NOMO-1 treated with dmso at 0.1 percent for 144 hours (cell line): ENCODE results near the gene SYNRG.
A peak's percentile ranks its signal among the peaks of the same experiment; 100 is the strongest.
"Not testable (repeated sequence)": the region's sequence is repeated elsewhere in the genome, so short reads cannot be mapped to it uniquely, and the experiment has no call there.

Experiments used
- DNase-seq: peaks from one replicate; lab custom pipeline; 2025; ENCODE audit not compliant: unreplicated experiment; lab: John Stamatoyannopoulos, UW

Gene SYNRG, protein sequence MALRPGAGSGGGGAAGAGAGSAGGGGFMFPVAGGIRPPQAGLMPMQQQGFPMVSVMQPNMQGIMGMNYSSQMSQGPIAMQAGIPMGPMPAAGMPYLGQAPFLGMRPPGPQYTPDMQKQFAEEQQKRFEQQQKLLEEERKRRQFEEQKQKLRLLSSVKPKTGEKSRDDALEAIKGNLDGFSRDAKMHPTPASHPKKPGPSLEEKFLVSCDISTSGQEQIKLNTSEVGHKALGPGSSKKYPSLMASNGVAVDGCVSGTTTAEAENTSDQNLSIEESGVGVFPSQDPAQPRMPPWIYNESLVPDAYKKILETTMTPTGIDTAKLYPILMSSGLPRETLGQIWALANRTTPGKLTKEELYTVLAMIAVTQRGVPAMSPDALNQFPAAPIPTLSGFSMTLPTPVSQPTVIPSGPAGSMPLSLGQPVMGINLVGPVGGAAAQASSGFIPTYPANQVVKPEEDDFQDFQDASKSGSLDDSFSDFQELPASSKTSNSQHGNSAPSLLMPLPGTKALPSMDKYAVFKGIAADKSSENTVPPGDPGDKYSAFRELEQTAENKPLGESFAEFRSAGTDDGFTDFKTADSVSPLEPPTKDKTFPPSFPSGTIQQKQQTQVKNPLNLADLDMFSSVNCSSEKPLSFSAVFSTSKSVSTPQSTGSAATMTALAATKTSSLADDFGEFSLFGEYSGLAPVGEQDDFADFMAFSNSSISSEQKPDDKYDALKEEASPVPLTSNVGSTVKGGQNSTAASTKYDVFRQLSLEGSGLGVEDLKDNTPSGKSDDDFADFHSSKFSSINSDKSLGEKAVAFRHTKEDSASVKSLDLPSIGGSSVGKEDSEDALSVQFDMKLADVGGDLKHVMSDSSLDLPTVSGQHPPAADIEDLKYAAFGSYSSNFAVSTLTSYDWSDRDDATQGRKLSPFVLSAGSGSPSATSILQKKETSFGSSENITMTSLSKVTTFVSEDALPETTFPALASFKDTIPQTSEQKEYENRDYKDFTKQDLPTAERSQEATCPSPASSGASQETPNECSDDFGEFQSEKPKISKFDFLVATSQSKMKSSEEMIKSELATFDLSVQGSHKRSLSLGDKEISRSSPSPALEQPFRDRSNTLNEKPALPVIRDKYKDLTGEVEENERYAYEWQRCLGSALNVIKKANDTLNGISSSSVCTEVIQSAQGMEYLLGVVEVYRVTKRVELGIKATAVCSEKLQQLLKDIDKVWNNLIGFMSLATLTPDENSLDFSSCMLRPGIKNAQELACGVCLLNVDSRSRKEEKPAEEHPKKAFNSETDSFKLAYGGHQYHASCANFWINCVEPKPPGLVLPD (N-terminal part only)

DNA sequence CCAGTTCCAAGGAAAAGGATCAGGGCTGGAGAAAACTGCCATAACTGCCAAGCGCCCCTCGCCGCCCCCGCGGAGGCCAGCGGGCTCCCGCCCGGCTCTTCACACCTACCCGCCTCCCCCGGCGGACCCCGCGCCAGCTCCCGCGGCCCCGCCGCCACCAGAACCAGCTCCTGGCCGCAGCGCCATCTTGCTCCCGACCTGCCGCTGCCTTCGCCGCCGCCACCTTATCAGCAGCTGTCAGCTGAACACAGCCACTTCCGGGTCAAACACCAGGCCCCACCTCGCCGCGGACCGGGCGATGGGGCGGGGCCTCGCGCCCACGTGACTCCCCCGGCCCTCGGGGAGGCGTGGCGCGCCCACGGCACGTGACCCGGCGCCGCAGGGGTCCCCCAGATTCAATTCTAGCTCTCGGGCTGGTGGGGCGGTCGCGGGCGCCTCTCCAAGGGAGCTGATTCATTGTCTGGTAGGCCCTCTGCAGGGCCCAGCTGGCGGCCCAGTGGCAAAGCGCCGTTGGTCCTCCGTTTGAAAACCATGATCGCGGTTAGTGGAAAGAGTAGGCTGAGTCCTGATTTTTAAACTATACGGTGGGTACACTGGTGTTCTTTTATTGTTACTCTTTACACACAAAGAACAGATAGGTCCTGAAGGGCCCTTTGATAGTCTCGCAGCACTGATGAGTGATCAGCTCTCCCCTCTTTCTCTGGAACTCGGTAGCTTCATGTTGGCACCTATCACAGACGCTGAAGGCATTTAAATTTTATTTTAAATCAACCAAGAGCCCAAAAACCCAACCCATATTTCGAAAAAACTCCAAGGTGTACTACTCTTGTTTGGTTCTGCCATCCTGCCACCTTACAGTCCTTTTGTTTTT lies at the start of gene SYNRG:
Gene SYNRG (minus strand): TSS at position 249 of the 871 bp plus-strand sequence. CDS start 63 bp downstream, at position 186.
- DNase-seq: peak; percentile 95

DNA sequence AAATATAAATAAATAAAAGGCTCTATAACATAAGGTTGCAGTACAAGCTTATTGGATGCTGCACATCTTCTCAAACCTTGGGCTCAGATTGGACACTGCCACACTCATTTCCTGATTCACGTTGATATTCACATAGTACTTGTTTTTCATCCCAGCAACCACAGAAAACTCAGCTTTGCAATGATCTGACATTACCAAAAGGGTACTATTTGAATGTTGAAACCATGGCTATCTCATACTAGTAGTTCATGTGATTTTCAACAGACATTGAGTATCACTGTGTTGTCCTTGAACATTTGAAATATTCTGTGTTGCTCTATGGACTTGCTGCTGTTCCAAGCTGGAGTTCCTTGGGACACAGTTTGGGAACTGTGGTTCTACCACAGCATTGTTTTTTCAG lies 48.0 kb upstream of the SYNRG start:
- no peak for DNase-seq

DNA sequence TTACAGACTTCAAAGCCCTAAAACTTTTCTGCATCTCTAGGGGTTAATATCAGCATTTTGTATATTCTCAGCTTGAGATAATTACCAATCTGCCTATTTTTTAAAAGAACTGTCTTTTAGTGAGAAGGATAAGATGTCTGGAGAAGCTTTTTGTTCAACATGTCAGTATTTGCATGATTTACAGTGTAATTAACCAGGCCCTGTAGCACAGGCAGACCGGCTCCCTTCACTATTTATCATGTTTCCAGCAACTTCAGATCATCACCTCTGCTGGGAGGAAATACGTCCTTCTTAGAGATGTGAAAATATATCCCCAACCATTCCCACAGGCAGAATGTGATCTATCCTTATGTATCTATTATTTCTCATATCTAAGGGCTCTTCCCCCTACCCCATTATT lies 42.6 kb upstream of the SYNRG start:
- DNase-seq: no peak

GRCh38 chr17:37650419-37651003 lies 41.3 kb upstream of the SYNRG start:
- no peak for DNase-seq

DNA sequence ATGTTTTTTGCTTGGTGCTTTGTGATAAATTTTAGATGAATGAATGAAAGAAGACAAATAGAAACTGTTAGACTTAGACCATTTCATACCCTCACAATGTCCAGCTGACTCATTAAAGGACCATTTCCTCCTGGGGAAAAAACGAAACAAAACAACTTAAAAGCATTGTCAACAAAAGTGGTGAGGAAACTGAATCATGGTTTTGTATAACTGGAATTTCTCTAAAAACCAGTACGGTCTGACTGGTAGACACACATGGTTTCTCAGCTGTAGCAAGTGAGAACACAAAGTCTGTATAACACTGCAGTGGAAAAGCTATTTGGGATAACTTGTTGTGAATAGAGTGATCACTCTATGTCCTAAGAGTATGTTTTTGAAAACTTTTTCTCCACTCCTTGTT lies 39.3 kb upstream of the SYNRG start:
- no peak for DNase-seq

DNA sequence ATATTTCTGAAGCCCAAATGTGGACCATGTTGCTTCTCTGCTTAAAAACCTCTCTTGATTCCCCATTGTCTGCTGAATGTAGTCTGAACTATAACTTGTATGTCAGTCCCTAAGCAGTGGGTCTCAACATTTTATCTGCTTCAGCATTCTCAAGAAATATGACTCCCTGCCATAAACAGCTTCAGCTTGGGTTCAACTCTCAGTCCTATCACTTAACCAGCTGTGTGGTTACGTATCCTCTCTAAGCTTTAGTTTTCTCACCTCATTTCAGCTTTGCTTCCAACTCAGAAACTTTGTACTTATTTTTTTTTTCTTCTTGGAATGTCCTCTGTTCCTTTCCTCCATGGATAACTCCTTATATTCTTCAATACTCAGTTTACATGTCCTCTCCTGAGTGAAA lies 38.6 kb upstream of the SYNRG start:
- DNase-seq: no peak

- DNase-seq: no peak
These were observed 34.7 kb upstream of the SYNRG start for GRCh38 chr17:37643869-37644268.

DNA sequence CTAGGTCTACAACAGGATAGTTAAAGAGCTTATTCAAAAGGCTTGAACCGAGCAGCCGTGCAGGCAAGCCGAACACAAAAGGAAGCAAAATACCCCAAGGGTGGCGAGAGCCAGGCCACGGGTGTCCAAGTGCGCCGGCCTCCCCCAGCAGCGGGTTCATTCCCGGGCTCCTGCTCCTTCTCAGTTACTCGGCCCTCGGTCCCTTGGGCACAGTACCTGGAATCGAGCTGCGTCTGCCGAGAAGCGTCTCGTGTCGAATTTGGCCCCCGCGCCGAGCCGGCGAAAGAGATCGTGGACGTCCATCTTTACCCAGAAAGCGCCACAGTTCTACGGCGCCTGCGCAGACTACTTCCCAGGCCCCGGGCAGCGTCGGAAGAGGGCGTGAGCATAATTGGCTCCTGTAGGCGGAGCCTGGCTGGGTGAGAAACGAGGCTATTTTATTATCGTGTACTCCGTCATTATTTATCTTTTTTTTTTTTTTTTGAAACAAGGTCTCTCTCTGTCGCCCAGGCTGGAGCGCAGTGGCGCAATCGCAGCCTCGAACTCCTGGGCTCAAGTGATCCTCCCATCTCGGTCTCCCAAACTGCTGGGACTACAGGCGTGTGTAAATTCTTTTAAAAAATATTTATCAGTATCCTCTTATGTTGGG lies 34.0 kb upstream of the SYNRG start, which contains the start of gene DDX52:
Gene DDX52 (minus strand): TSS at position 329 of the 649 bp plus-strand sequence. CDS start 26 bp downstream, at position 303.
- DNase-seq: peak; percentile 80

DNA sequence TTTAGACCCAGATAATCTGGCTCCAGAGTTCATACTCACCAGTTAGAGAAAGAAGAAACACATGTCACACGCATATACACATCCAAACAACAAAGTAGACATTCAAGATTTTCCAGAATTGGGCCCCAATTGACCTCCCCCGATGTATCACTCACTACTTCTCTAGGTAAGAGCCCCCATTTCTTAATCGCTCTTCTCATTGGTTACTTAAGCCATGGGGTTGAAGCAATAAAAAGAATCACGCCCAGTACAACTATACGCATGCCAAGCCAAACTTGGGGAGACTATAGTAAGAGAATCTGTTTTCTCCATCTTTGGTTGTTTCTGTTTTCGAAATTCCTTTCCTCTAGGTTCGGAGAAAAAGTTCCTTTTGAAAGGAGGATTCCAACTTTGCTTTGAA lies 33.5 kb upstream of the SYNRG start:
- no peak for DNase-seq

DNA sequence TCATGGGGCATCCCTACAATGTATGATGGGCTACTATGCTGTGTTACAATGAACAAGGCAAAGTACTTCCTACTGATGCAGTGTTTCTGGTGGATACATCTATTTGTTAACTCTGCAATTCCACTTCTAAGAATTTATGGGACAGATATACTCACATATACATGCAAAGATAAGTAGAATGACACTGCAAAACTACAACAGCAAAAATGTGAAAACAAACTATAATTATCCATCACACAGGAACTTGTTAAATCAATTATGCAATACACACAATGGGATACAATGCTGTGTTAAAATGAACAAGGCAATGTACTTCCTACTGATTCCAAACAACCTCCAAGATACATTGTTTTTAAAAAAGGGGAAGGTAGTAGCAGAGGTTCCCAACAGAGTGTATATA lies 30.8 kb upstream of the SYNRG start:
- DNase-seq: no peak

- no peak for DNase-seq
These were observed 28.7 kb upstream of the SYNRG start for GRCh38 chr17:37637956-37638355.

DNA sequence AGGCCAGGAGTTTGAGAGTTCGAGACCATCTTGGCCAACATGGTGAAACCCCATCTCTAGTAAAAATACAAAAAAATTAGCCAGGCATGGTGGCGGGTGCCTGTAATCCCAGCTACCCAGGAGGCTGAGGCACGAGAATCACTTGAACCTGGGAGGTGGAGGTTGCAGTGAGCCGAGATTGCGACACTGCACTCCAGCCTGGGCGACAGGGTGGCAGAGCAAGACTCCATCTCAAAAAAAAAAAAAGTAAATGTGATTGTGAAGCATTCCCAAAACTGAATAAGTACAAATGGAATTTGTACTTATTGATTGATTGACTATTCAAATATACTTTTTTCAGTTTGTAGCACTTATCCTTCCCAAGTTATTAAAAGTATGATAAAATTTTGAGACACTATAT lies 7.2 kb upstream of the SYNRG start:
- not testable (repeated sequence) for DNase-seq

GRCh38 chr17:37614823-37615222 lies 5.6 kb upstream of the SYNRG start:
- no peak for DNase-seq

GRCh38 chr17:37614391-37614790 lies 5.2 kb upstream of the SYNRG start:
- no peak for DNase-seq

- DNase-seq: no peak
These were observed 1.8 kb upstream of the SYNRG start for GRCh38 chr17:37610971-37611370.

- DNase-seq: not testable (repeated sequence)
These were observed 813 bp upstream of the SYNRG start for GRCh38 chr17:37610041-37610420.

- peak; percentile 49 for DNase-seq
These were observed 658 bp downstream of the SYNRG start for GRCh38 chr17:37608351-37609169.

DNA sequence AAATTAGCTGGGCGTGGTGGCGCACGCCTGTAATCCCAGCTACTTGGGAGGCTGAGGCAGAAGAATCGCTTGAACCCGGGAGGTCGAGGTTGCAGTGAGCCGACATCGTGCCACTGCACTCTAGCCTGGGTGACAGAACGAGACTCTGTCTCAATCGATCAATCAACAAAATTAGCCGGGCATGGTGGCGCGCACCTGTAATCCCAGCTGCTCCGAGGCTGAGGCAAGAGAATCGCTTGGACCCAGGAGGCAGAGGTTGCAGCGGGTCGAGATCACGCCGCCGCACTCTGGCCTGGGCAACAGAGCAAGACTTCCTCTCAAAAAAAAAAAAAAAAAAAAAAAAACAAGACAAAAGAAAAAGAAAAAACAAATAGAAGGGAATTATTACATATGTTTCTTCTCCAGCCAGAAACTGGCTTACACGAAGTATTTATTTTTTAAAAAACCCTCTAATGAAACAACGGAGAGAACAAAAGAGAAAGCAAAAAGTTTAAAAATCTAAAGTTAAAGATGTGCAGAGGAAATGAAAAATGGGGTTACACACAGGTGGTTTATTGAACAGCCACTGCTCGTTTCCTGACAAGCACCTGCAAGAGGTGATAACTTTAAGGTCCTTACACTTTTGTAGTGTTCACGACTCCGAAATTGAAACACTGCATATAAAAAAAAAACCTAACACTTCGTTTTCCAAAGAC lies 1.4 kb downstream of the SYNRG start:
- no peak for DNase-seq
